SK-N-SH treated with all-trans-retinoic acid at 6 μM for 48 hours (cell line): ENCODE measurements around the gene USP40.
"Not testable (repeated sequence)": the region's sequence is repeated elsewhere in the genome, so short reads cannot be mapped to it uniquely, and the experiment has no call there.

Experiments used
- ATAC-seq: fragments of 200-7000 bp; cut with Tn5 transposase; 3 replicates; pipeline ENCODE4 v1.9.1; 2020; ENCODE audit warnings: mild to moderate bottlenecking, moderate library complexity
- BACH2 ChIP-seq: fragments of 250-450 bp; sonication (Bioruptor Pico); IDR thresholded peaks from 2 replicates; pipeline ENCODE4 v1.9.0; 2021; ENCODE audit warnings: mild to moderate bottlenecking, borderline replicate concordance
- CREB5 ChIP-seq: fragments of 250-450 bp; sonication (Bioruptor Pico); IDR thresholded peaks from 2 replicates; pipeline ENCODE4 v1.5.1; 2020; ENCODE audit warnings: low read depth, mild to moderate bottlenecking, moderate library complexity
- CSDC2 ChIP-seq: fragments of 250-450 bp; sonication (Bioruptor Pico); IDR thresholded peaks from 2 replicates; pipeline ENCODE4 v1.5.0; 2020; ENCODE audit warnings: mild to moderate bottlenecking, moderate library complexity
- CSRNP3 ChIP-seq: fragments of 250-450 bp; sonication (Bioruptor Pico); IDR thresholded peaks from 2 replicates; pipeline ENCODE4 v1.5.1; 2021; ENCODE audit warnings: mild to moderate bottlenecking, moderate library complexity
- ESRRG ChIP-seq: fragments of 250-450 bp; sonication (Bioruptor Pico); IDR thresholded peaks from 2 replicates; pipeline ENCODE4 v1.6.1; 2021; ENCODE audit warnings: mild to moderate bottlenecking
- GLIS3 ChIP-seq: fragments of 250-450 bp; sonication (Bioruptor Pico); IDR thresholded peaks from 2 replicates; pipeline ENCODE4 v1.5.0; 2020; ENCODE audit warnings: mild to moderate bottlenecking, moderate library complexity
- ISL1 ChIP-seq: fragments of 250-450 bp; sonication (Bioruptor Pico); IDR thresholded peaks from 2 replicates; pipeline ENCODE4 v2.1.2; 2022; ENCODE audit warnings: mild to moderate bottlenecking, moderate library complexity
- OSR1 ChIP-seq: fragments of 250-450 bp; sonication (Bioruptor Pico); IDR thresholded peaks from 2 replicates; pipeline ENCODE4 v1.8.0; 2022; ENCODE audit warnings: moderate library complexity, mild to moderate bottlenecking, inconsistent platforms
- PPARA ChIP-seq: fragments of 250-450 bp; sonication (Bioruptor Pico); IDR thresholded peaks from 2 replicates; pipeline ENCODE4 v1.5.0; 2020; ENCODE audit warnings: mild to moderate bottlenecking, borderline replicate concordance
- RARB ChIP-seq: fragments of 250-450 bp; sonication (Bioruptor Pico); IDR thresholded peaks from 2 replicates; pipeline ENCODE4 v1.8.0; 2021; ENCODE audit warnings: mild to moderate bottlenecking, moderate library complexity
- SNAI2 ChIP-seq: fragments of 250-450 bp; sonication (Bioruptor Pico); IDR thresholded peaks from 2 replicates; pipeline ENCODE4 v1.5.0; 2020; ENCODE audit warnings: mild to moderate bottlenecking, moderate library complexity
- TCF4 ChIP-seq: fragments of 250-450 bp; sonication (Bioruptor Pico); IDR thresholded peaks from 2 replicates; pipeline ENCODE4 v1.8.0; 2021; ENCODE audit warnings: mild to moderate bottlenecking, moderate library complexity, borderline replicate concordance
- TOX ChIP-seq: fragments of 250-450 bp; sonication (Bioruptor Pico); IDR thresholded peaks from 2 replicates; pipeline ENCODE4 v1.8.0; 2021; ENCODE audit warnings: mild to moderate bottlenecking, moderate library complexity, borderline replicate concordance
- TSHZ2 ChIP-seq: fragments of 250-450 bp; sonication (Bioruptor Pico); IDR thresholded peaks from 2 replicates; pipeline ENCODE4 v1.5.0; 2020; ENCODE audit warnings: mild to moderate bottlenecking, moderate library complexity
- ZFP3 ChIP-seq: fragments of 250-450 bp; sonication (Bioruptor Pico); IDR thresholded peaks from 2 replicates; pipeline ENCODE4 v1.5.0; 2020; ENCODE audit warnings: mild to moderate bottlenecking, moderate library complexity
- ZFP30 ChIP-seq: fragments of 450-650 bp; formaldehyde crosslinking; IDR thresholded peaks from 2 replicates; pipeline ENCODE4 v1.5.0; 2022; ENCODE audit warnings: mild to moderate bottlenecking, moderate library complexity
- ZNF565 ChIP-seq: fragments of 450-650 bp; formaldehyde crosslinking; conservative IDR thresholded peaks from 2 replicates; pipeline ENCODE4 v1.5.0; 2020; ENCODE audit warnings: low read depth, mild to moderate bottlenecking, moderate library complexity
- TF ChIP-seq, protein P1 (sequence below): fragments of 250-450 bp; sonication (Bioruptor Pico); IDR thresholded peaks from 2 replicates; pipeline ENCODE4 v1.8.0; 2021; ENCODE audit warnings: low read depth, mild to moderate bottlenecking, moderate library complexity, borderline replicate concordance
- TF ChIP-seq, protein P2 (sequence below): fragments of 250-450 bp; sonication (Bioruptor Pico); IDR thresholded peaks from 2 replicates; pipeline ENCODE4 v1.8.0; 2020; ENCODE audit warnings: mild to moderate bottlenecking, moderate library complexity, borderline replicate concordance

The USP40 gene

DNA sequence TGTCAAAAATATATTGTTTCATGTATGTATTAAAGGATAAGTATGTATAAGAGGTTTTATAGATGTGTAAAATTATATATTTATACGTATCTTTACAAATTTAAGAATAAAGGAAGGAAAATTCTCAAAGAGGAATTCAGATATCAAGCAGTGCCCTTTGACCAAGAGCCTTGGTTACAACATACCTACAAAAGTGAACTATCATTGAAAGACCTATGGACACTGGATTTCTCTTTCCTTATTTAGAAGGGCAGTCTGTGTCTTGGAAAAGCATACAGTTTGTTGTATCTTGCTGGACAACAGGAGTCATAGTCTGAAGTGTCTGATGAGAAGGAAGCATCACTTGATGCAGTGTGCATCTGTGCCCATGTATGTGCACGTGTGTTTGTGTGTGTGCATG is 21.8 kb upstream of the USP40 start (continued):
- TF ChIP-seq ZFP30 (CRISPR knock-in tag) (no peak), ESRRG (CRISPR knock-in tag) (no peak)

DNA sequence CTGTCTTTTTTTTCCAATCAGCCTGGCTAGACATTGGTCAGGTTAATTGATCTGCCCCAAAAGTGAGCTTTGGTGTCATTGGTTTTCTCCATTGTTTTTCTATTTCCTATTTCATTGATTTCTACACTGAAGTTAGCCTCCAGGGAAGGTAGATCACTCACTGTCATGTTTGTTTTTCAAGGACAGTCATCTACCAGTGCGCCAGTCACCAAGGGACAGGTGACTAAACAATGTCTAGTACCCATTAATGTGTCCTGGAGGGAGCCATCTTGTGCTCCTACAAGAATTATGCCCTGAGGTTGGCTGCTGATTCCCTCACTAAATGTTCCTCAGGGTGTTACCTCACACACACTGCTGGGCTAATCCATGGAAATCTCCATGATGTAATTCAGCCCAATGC is 17.6 kb upstream of the USP40 start:
- ATAC-seq, result no peak
- TF ChIP-seq RARB (CRISPR knock-in tag) (no peak), ISL1 (CRISPR knock-in tag) (no peak), CSDC2 (CRISPR knock-in tag) (no peak), ESRRG (CRISPR knock-in tag) (no peak)

DNA sequence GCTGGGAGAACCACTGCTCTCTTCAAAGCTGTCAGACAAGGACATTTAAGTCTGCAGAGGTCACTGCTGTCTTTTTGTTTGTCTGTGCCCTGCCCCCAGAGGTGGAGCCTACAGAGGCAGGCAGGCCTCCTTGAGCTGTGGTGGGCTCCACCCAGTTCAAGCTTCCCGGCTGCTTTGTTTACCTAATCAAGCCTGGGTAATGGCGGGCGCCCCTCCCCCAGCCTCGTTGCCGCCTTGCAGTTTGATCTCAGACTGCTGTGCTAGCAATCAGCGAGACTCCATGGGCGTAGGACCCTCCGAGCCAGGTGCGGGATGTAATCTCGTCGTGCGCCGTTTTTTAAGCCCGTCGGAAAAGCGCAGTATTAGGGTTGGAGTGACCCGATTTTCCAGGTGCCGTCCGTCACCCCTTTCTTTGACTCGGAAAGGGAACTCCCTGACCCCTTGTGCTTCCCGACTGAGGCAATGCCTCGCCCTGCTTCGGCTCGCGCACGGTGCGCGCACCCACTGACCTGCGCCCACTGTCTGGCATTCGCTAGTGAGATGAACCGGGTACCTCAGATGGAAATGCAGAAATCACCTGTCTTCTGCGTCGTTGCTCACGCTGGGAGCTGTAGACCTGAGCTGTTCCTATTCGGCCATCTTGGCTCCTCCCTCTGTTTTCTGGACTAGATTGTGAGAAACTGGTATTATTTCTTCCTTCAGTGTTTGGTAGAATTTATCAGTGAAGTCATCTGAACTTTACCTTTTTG is 16.8 kb upstream of the USP40 start:
- ATAC-seq, result not testable (repeated sequence)

DNA sequence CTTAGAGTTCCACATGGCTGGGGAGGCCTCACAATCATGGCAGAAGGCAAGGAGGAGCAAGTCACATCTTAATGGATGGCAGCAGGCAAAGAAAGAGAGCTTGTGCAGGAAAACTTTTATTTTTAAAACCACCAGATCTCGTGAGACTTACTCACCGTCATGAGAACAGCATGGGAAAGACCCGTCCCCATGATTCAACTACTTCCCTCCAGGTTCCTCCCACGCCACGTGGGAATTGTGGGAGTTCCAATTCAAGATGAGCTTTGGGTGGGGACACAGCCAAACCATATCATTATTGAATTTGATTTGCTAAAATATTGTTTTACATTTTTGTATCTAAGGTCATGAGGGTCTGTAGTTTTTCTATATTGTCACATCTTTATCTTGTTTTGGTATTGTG is 10.8 kb upstream of the USP40 start:
- ATAC-seq, result not testable (repeated sequence)

GRCh38 chr2:233572468-233572867 is 5.9 kb upstream of the USP40 start:
- ATAC-seq, result no peak
- TF ChIP-seq CREB5, result no peak
- TF ChIP-seq CSDC2 (CRISPR knock-in tag), result no peak
- no peak for TF ChIP-seq OSR1 (CRISPR knock-in tag)
- TF ChIP-seq RARB (CRISPR knock-in tag), result no peak
- no peak for TF ChIP-seq ZFP3 (CRISPR knock-in tag)
- TF ChIP-seq, protein P1, sequence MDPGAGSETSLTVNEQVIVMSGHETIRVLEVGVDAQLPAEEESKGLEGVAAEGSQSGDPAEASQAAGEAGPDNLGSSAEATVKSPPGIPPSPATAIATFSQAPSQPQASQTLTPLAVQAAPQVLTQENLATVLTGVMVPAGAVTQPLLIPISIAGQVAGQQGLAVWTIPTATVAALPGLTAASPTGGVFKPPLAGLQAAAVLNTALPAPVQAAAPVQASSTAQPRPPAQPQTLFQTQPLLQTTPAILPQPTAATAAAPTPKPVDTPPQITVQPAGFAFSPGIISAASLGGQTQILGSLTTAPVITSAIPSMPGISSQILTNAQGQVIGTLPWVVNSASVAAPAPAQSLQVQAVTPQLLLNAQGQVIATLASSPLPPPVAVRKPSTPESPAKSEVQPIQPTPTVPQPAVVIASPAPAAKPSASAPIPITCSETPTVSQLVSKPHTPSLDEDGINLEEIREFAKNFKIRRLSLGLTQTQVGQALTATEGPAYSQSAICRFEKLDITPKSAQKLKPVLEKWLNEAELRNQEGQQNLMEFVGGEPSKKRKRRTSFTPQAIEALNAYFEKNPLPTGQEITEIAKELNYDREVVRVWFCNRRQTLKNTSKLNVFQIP (CRISPR knock-in tag), result no peak
- no peak for TF ChIP-seq TSHZ2
- no peak for TF ChIP-seq TOX (CRISPR knock-in tag)
- TF ChIP-seq ZNF565 (CRISPR knock-in tag), result no peak
- no peak for TF ChIP-seq TCF4
- no peak for TF ChIP-seq ZFP30 (CRISPR knock-in tag)
- TF ChIP-seq PPARA (CRISPR knock-in tag), result no peak
- TF ChIP-seq ISL1 (CRISPR knock-in tag), result no peak
- TF ChIP-seq SNAI2 (CRISPR knock-in tag), result no peak
- TF ChIP-seq BACH2, result no peak
- TF ChIP-seq GLIS3, result no peak
- TF ChIP-seq, protein P2, sequence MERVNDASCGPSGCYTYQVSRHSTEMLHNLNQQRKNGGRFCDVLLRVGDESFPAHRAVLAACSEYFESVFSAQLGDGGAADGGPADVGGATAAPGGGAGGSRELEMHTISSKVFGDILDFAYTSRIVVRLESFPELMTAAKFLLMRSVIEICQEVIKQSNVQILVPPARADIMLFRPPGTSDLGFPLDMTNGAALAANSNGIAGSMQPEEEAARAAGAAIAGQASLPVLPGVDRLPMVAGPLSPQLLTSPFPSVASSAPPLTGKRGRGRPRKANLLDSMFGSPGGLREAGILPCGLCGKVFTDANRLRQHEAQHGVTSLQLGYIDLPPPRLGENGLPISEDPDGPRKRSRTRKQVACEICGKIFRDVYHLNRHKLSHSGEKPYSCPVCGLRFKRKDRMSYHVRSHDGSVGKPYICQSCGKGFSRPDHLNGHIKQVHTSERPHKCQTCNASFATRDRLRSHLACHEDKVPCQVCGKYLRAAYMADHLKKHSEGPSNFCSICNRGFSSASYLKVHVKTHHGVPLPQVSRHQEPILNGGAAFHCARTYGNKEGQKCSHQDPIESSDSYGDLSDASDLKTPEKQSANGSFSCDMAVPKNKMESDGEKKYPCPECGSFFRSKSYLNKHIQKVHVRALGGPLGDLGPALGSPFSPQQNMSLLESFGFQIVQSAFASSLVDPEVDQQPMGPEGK (CRISPR knock-in tag), result no peak
- TF ChIP-seq CSRNP3 (CRISPR knock-in tag), result no peak
- TF ChIP-seq, all 23 proteins: peak for 0
